GM18508 (cell line): ENCODE data around the gene RNF144A.
"Not testable (repeated sequence)": the region's sequence is repeated elsewhere in the genome, so short reads cannot be mapped to it uniquely, and the experiment has no call there.

Experiments used
- ATAC-seq: cut with Tn5 transposase; IDR thresholded peaks from one replicate; pipeline ENCODE4 v1.9.1; 2021; ENCODE audit warnings: moderate number of reproducible peaks; ENCODE audit not compliant: insufficient read depth, unreplicated experiment

Gene RNF144A

DNA sequence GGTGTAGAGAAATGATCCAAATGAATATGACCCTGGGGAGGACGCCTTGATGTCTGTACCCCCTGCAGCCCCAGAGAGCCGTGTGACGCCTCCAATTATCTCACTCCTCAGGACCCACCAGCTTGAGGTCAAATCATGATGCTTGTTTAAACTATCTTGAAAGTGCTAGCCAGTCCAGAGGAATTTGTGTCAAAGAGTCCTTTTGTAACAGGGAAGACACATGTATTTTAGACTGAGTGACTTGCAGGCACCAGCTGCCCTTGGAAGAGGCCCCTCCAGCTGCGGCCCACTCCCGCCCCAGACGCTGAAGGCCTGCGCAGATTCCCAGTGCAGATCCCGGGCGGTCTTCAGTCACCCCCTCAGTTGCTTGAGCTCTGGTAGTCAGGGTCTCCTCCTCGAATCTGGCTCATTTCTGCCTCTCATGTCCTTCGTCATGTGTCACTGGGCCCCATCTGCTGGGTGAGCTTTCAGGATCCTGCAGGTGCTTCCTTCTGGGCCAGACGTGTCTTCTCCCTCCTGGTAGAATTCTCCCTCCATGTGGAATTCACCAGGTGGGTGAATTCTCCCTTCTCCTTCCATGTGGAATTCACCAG is 77.4 kb downstream of the RNF144A start:
- no peak for ATAC-seq

DNA sequence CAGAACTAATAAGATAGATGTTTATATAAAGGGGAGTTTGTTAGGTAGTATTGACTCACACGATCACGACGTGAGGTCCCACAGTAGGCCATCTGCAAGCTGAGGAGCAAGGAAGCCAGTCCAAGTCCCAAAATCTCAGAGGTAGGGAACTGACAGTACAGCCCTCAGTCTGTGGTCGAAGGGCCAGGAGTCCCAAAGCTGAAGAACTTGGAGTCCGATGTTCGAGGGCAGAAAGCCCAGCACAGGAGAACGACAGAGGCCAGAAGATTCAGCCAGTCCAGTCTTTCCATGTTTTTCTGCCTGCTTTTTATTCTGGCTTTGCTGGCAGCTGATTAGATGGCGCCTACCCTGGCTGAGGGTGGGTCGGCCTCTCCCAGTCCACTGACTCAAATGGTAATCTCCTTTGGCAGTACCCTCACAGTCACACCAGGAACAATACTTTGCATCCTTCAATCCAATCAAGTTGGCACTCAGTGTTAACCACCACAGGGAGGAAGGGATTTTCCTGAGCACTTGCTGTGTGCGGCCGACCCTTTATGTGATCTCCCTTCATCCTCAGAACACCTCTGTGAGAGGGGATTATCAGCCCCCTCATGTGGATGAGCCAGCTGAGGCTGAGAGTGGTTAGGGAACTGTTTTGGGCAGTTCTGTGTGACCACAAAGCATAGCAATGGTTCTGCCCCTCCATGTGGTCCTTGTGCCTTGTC is 78.3 kb downstream of the RNF144A start:
- ATAC-seq, result no peak

DNA sequence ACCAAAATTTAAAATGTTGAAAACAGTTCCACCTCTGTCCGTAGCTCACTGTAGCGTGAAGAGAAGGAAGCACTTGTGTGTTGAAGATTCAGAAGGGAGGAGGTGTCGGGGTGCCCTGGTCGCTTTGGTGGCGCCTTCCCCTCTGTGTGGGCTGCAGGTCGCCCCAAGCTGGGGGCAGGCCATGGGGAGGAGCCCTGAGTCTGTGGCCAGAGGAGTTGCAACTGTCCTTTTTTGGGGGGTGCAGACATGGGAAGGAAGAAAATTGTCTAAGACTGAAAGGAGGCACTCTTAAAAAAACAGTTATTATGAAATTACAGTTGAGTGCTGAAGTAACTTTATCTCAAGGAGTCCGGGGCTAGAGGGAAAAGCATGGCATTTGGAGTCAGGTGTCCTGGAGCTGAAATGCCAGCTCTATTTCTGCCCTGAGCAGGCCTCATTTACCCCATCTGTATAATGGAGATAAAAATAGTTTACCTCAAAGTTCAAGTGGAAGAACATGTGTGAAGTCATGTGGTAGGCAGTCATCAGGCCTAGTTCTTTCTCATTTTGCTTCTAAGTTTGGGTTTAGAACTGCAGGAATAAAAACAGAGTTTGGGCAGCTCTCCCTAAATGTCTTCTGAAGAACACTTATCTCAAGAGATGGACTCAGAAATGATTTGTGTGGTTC is 82.1 kb downstream of the RNF144A start:
- ATAC-seq, result no peak

DNA sequence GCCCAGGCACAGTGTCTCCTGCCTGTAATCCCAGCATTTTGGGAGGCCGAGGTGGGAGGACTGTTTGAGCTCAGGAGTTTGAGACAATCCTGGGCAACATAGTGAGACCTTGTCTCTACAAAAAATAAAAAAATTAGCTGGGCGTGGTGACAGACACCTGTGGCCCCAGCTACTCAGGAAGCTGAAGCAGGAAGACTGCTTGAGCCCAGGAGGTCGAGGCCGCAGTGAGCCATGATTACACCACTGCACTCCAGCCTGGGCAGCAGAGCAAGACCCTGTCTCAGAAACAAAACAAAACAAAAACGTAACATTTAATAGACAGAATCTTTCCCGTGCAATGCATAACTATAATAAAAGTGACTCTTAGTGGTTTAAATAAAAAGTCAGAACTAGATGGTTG is 84.2 kb downstream of the RNF144A start:
- not testable (repeated sequence) for ATAC-seq

DNA sequence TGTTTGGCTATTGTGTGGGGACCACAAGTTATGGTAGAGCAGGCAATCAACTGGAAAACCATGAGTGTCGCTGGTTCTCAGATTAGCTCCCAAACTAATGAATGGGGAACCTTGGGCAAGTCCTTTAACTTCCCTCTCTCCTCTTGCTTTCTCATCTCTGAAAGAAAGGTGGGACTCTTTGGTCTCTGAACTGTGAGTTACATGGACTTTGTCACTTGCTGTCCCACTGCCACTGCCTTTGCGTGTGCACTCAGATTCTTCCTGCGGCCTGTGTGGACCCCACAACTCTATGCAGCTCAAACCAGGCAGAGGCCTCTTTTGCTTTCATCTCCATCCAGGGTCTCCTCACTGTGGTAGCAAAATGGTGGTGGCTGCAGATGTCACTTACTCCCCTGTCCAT is 86.7 kb downstream of the RNF144A start:
- no peak for ATAC-seq

DNA sequence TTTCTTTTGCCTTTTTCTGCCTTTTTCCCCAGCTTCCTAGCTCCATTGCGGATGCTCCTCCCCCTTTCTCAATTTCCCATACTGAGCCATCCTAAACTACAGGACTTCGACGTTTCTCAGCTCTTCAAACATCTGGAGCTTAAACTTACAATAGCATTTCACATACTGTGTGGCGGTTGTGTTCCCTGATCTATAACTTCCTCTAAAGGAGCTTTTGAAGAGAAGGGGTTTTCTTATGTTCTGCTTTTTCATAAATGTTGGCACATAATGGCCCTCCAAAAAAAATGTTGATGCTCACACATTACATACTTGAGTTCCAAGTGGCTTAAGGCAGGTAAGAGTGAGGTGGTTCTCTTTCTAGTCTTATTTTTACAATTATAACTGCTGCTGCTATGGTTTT is 87.4 kb downstream of the RNF144A start:
- ATAC-seq, result no peak

DNA sequence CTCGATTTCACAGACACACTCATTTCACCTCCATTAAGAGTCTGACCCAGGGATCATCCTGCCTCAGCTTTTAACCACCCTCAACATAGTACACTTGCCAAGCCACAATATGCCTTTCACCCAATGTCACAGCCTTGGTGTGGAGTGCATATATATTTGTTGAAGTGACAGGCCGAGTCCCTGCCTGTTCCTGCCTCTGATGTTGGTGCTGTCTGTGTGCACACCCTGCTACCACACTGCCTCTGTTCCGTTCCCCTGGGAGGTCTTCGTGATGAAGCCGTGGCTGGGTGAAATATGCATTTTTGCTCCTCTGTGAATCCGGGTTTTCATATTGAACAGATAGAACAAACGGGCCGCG is 90.3 kb downstream of the RNF144A start:
- no peak for ATAC-seq

DNA sequence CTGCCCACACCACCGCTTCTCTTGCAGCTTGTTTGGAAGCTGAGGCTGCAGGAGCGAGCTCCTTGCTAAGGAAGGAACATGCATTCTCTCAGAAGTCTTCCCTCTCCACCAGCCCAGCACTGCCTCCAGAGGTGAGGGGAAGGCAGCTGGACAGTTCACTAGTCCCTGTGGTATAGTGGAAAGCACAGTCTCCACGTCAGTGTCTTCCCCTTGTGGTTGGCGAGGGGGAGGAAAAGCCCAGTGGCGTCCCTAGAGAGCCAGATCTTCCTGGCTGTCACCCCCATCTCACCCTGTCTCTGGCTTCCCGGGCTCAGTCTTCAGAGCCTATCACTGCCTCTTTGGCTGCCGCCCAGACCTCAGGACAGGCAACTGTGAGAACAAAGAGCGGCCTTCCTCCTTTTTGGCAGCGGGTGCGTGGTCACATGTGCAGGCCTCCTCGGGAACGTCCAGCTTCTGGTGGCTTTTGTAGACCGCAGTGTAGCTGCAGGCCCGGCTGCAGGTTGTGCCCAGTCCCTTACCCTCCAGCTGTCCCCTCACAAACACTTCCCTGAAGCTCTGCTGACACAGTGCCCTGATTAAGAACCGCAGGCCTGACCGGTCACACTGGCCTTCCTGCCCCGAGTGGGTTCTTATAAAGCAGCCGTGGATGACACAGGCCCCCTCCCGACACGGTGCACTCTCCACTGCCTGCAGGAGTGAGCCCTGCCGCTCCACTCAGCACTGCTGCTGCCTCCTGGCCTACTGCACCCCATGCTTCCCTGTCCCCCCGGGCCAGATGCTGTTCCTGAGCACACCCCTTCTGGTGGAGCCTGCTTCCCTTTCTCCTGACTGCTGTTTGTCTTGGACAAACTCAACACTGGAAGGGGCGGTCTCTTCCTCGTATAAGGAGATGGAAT is 90.9 kb downstream of the RNF144A start:
- no peak for ATAC-seq

DNA sequence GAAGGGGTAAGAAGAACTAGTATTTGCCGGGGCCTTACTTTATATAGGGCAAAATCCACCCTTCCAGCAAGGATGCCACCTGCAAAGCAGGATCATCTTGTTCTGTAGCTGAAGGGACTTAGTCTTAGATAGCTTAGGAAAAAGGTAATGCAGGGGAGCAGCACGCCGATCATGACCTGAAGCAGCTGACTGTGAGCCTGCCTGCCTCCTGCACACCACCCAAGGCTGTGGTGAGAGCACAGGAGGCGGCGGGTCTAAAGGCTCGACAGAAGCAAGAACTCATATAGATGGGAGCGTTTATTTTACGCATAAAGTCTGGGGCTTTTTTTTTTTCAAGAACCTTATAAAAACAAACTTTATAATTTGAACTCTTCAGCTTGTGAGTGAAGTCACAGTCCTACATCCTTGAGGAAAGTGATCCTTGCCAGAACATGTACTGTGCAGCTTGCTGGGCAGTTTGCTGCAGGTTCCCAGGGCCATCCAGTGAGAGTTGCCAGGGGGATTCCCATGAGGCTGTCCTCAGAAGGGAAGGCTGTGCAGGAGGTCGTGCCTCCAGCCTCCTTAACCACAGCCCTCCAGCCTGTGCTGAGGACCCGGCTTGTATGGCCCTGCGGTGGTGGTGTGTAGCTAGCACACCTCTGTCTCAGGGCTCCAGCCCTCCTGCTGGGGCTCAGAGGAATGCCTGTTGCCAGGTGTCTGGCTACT is 92.1 kb downstream of the RNF144A start:
- ATAC-seq, result no peak

DNA sequence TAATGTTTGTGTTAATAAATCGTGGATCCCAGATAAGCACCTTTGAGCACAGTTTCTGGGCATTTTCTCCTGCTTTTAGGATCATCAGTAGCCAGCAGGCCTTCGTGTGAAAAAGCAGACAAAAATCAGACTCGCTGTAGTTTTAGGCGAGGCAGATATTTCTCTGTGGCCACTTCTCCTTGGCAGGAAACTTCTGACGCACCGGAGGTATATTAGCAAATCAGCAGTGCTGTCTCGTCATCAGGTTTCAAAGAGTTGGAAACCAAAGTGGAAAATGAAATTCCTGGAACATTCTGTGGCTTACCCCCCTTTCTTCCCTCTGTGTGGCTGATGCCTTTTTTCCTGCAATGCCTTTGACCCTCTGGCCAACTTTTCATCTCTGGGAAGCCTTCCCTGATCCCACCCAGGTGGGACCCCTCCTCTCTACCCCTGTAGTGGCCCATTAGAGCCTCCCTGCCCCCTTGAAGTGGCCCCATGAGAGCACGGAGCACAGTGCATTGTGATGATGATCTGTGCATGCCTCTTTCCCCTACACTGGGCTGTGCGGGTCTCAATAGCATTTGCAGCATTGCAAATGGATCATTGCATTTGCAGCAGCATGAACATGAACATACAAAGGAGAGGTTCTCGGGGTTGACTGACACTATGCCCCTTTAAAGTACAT is 93.3 kb downstream of the RNF144A start:
- no peak for ATAC-seq

DNA sequence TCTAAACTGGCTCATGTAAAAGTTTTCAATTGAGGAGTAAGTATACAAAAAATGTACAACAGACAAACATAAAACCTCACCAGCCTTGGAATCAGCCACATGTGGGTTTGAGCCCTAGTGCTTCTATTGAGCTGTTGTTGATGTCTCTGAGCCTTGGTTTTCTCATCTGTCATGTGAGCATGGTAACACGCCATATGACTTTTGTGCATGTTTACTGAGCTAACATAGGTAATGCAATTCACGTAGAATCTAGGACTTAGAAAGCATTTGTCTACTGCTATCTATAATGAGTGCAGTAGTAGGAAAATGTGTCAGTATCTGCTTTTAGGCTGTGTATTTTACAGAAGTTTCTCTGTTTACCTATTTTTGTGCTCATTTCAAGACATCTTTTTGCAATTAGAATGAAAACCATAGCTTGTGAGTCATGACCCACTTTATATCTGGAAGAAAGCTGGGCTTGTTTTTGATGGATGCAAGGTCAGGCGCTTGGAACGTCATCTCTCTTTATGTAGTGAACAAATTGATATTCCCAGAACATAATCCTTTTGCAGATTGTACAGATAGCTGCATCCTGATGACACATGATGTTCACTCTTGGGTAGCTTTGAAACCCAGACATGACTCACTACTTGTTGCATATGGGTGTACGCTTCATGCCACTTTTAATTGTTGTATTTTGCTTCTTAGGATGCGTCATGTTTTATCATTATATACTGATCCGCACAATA is 94.3 kb downstream of the RNF144A start:
- no peak for ATAC-seq

DNA sequence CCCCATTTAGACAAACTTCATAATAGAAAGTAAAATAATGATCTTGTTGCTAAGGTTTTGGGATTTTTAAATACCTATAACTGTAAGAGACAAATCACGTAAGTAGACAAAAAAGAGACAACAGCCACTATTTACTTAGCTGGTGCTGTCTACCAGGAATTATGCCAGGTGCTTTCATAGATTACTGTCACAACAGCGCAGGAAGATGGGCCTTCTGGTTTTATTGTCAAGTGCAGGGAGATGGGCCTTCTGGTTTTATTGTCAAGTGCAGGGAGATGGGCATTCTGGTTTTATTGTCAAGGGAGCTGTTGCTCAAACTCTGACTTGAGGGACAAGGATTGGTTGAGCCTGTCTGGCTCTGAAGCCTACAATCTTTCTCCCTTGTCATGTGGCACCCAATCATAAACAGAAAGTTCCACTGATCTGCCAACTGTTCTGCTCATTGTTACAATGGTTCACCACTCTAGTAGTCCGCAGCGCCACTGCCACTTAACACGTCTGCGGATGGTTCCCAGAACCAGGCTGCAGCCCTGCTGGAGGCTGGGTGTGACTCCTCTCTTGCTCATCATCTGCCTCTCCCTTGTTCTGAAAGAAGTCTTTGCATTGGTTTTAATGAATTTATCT is 95.0 kb downstream of the RNF144A start:
- no peak for ATAC-seq

DNA sequence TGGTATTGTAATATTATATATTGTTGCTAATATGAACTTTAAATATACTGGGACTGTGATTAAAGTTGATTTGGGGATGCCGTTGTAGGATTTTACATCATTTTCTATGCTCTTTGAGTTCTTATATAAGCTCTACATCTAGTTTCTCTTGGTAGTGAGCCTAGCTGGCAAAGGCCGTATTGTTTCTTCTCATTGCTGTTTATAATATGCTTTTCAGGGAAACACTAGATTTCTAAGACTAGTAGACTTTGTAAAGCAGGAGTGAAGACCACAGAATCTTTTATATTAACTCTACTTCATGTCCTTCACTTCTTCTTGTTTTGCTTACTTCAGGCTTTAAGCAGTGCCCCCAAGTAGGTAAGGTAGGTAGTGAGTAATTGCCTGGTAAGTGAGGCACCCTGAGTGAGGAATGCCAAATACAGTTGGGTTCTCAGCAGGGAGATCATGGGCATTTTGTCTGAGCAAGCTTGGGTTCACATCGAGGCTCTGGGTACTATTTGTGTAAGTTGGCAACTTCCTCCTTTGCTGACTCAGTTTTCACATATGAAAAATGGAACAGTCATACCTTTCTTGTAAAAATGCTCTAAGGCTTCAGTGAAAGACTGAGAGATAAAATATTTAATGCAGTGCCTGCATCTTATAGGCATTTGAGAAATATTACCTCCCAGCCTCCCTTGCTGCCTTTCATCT is 96.4 kb downstream of the RNF144A start:
- no peak for ATAC-seq

DNA sequence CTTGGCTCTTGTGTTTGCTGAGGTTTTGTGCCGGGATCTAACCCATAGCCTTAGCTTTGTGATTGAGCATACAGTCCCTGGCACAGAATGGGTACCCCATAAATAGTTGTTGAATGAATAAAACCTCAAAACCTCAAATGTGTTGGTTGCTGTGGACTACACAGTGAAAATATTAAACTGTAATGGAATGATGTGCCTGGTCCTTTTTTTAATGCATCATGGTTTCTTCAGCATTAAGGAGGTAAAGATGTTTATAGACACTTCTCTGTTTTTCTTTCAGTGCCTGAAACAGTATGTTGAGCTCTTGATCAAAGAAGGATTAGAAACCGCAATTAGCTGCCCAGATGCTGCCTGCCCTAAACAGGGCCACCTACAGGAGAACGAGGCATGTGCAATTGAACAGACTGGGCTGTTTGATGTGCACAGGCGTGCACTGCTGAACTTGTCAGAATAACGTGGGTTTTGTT is 97.0 kb downstream of the RNF144A start:
- ATAC-seq, result no peak

DNA sequence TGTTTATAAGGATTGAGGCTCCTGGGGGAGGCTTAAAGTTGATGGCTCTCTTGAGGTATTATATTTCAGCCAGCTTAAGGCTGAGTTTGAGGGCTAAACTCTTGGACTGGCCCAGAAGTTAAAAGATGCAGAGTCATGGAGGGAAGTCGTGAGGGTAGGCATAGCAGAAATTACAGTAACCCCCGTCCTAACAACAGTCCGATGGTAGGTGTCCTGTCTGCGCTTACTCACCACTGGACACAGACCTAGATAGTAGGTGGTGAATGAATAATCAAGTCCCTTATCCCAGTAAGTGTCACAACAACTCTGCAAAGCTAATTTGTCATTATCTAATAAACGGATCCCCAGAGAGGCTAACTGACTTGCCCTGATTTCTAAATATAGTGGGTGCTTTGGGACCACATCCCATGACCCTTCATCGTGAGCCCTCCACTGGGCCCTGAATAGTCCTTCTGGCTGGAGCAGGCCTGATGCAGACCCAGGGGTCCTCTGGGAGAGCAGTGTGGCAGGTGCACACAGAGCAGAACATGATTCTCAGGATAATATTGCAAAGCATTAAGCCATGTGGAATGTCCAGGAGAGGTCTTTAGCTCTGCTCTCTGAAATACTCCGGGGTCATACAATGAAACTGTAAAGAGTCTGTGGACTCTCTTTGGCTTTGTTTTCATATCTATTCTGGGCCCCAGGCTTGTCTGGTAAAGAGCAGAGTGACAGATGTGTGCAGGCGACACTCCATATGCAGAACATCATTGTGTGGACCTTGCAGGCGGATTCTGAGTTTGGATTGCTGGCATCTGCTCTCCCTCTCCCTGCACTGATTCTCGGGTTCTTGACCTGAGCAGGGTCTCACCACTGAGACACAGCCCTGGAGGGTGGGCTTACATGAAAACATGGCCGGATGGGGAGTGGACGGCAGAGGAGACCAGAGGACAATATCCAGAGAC is 98.1 kb downstream of the RNF144A start:
- no peak for ATAC-seq

DNA sequence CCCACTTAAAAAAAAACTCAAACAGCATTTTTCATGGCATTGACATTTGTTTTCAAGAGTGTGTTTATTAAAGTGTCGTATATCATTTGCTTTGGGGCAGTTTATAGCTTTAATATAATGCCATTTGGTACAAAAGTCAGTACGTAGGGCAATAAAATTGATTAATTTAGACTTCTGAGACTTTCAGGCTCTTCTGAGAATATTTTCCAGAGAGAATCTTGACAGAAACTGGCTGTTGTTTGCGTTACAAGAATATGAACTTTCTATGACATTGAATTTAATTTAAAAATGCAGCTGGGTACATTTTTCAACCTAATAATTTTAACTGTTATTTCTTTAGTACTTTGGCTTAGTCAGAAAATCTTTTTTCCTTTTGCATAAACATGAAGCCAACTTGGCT is 98.9 kb downstream of the RNF144A start:
- no peak for ATAC-seq
